Raji (cell line): ENCODE data around the gene PYCR2.

ENCODE experiments used
- POLR2A ChIP-seq: IDR thresholded peaks from 2 replicates; pipeline ENCODE4 v1.6.1; 2011; ENCODE audit warnings: low read depth, low read length, control low read depth; ENCODE audit not compliant: insufficient read depth

The PYCR2 gene

GRCh38 chr1:225876900-225877510 is 47.0 kb downstream of the PYCR2 start:
- TF ChIP-seq POLR2A = no peak

- no peak for TF ChIP-seq POLR2A
These were observed 48.8 kb downstream of the PYCR2 start for GRCh38 chr1:225875044-225875815.

DNA sequence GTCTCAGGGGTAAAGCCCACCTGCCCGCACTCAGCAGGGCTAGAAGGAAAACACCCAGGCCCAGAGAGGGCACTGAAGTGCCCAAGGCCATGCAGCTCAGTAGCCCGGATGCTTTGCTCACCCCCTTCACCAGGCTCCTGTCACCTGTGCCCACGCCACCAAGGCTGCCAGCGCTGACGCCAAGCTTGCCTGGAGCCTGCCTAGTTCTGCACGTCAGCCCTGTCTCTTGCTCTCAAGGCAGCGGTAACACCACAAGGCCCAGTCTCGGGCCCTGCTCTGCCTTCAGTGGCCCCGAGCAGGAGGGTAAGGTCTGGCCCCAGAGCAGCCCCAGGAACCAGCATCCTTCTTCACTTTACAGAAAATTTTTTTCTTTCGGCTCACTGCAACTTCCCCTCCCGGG is 49.6 kb downstream of the PYCR2 start:
- TF ChIP-seq POLR2A = no peak

DNA sequence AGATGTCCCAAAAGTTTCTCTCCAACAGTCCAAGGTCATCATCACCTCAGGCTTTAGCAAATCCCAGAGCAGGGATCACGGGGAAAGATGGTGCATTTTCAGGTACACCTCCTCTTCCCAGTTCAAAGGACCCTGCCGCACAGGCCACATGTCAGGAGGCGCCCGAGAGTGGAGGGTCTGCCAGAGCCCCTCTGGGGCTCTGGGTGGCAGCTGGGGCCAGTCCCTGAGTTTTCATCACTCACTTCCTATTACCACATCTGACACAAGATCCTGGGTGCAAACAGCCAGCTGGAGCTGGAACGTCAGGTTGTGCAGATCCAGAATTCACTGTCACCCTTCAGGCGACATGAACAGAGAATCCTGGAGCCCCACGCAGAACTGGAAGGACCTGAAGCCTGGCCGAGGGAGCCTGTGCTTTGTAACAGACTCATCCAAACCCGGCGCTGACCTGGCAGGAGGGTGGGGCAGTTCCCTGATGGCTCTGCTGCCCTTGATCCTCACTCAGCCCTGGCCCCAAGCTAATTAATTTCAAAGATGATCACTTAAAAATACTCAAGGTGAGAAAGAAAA is 50.7 kb downstream of the PYCR2 start:
- TF ChIP-seq POLR2A = no peak

DNA sequence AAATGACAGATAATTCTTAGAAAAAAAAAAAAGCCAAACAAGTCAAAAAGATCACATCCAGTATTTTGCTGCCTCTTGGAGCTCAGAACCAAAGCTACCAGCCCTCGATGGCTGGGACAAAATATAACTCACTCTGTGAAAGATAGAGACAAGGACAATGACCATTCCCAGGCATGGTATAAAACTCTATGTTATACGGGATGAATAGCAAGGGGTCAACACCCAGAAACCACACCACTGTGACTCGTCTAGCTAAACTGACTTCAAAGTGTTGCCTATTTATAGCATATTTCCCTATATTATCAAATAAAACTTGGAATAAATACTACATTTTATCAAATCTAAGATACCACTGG is 52.0 kb downstream of the PYCR2 start:
- TF ChIP-seq POLR2A = no peak

GRCh38 chr1:225871359-225872074 is 52.5 kb downstream of the PYCR2 start:
- no peak for TF ChIP-seq POLR2A

DNA sequence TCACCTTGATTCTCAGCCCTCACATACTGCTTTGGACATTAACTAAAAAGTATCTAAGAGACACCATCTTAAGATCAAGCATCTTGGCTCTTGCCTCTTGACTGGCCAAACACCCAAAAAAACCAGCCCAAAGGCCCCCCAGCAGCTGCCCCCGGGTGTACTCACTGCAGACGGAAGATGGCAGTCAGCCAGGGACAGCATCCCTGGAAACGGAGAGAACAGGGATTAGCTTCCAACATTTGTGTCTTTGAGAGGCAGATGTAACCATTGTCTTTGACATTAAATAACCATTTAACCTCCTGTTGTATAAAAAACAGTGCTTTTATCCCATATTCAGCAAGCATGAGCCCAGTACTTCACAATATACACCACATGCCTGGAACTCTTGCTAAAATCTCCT is 53.1 kb downstream of the PYCR2 start:
- no peak for TF ChIP-seq POLR2A
